Heart right ventricle (tissue), 16 donors: ENCODE results near the gene RAB31. TPM values are rescaled to one million over a fixed set of nuclear protein-coding genes. Genes with fewer than 3 reads are reported as not detected.
"Not testable (repeated sequence)": the region's sequence is repeated elsewhere in the genome, so short reads cannot be mapped to it uniquely, and the experiment has no call there.

ENCODE experiments used
- ATAC-seq, 8 donors: fragments of 200-7000 bp; cut with Tn5 transposase; one replicate each; pipeline ENCODE4 v1.9.1; 2020; ENCODE audit warnings: mild to moderate bottlenecking in 8 of 8, moderate library complexity in 8 of 8, moderate number of reproducible peaks in 1 of 8
- DNase-seq, 2 donors: peaks; one replicate each; pipeline ENCODE4 v3.0.0-alpha.2; 2020
- H3K27ac ChIP-seq, 10 donors: fragments of 200-600 bp; sonication (generic) in 2 of 10; one replicate each; pipeline versions ENCODE4 v1.5.0 to v1.8.0; 2020 to 2022; ENCODE audit warnings: mild to moderate bottlenecking in 3 of 10
- H3K27me3 ChIP-seq, 7 donors: fragments of 200-600 bp; one replicate each; pipeline ENCODE4 v1.8.0; 2021 to 2022; ENCODE audit warnings: mild to moderate bottlenecking in 2 of 7
- H3K36me3 ChIP-seq, 9 donors: fragments of 200-600 bp; sonication (generic) in 1 of 9; one replicate each; pipeline versions ENCODE4 v1.5.0 to v1.8.0; 2020 to 2022; ENCODE audit warnings: mild to moderate bottlenecking in 2 of 9
- H3K4me1 ChIP-seq, 9 donors: fragments of 200-600 bp; sonication (generic) in 1 of 9; one replicate each; pipeline versions ENCODE4 v1.5.0 to v1.8.0; 2020 to 2022; ENCODE audit warnings: mild to moderate bottlenecking in 4 of 9
- H3K4me3 ChIP-seq, 10 donors: fragments of 200-600 bp; sonication (generic) in 2 of 10; one replicate each; pipeline versions ENCODE4 v1.5.0 to v1.8.0; 2020 to 2022; ENCODE audit warnings: mild to moderate bottlenecking in 7 of 10, moderate library complexity in 2 of 10
- H3K9me3 ChIP-seq, 11 donors: fragments of 200-600 bp in 10 of 11; sonication (generic) in 2 of 11; one replicate each; pipeline versions ENCODE4 v1.5.0 to v1.8.0; 2013 to 2022; ENCODE audit warnings: mild to moderate bottlenecking in 2 of 11, control low read depth in 1 of 11, moderate library complexity in 1 of 11
- CTCF ChIP-seq, 9 donors: fragments of 200-600 bp; sonication (generic) in 2 of 9; IDR thresholded peaks; one replicate each; pipeline versions ENCODE4 v1.5.0 to v1.8.0; 2021 to 2022; ENCODE audit warnings: antibody characterized with exemption in 9 of 9, mild to moderate bottlenecking in 5 of 9, moderate library complexity in 1 of 9
- WGBS, 2 donors: extraction: QIAGEN DNeasy Blood & Tissue Kit; methylation state at CpG; one replicate each; pipeline ENCODE4 v1.1.7; 2013; ENCODE audit warnings: inconsistent platforms in 1 of 2; 5-methylcytosine and 5-hydroxymethylcytosine counted together
- intact Hi-C, 10 donors: fragments of 100-400 bp; cut with DNase I; formaldehyde crosslinking; loops; one replicate each; pipeline versions ENCODE4 v1.11.1 to v1.14.2; 2022
- polyA plus RNA-seq, 2 donors: library from polyadenylated mRNA; stranded (reverse); fragments of 200-250 nt; gene quantifications; one replicate each; pipeline ENCODE4 v1.2.3, GENCODE V29; 2013
- total RNA-seq, 10 donors: library from RNA; stranded (reverse); fragmentation: NEBNext Ultra II Directional in 3 of 10; extraction: Animal tissue kit (Norgen Biotek cat#: 25700) in 3 of 10; gene quantifications; one replicate each; pipeline versions ENCODE4 v1.2.1 to v1.2.4, GENCODE V29; 2021 to 2023
- donor health status: Arrhythmogenic right ventricular cardiomyopathy.
- donor health status: ischemic (EF 13 %, LVEDD 7.1; RV severe dilation, severe dysfunction).
- donor health status: healthy with polysubstance abuse.
- donor health status: DM: no; HTN: yes; CAD: no.
- donor health status: DM: no; HTN: no; CAD: no.
- donor health status: ischemic (EF 25% LVEDD 6.9; RV normal size, moderate dysfunction).
- donor health status: ischemic (EF 25% LVEDD 5.7; RV mildly dilated, moderate dysfunction).
- donor health status: healthy.
- donor health status: DM: yes; HTN: yes; CAD: no.
- donor health status: Ischemic cardiomyopathy.
- donor health status: ischemic (EF 35%, LVEDD 5.7; RV mildly dilated, moderate dysfunction).
- donor health status: nonischemic (EF 11% LVEDD 7.7; RV severe dilation, severe dysfunction).
- donor health status: DM: yes; HTN: yes; CAD: no.
- donor health status: PGD.
- donor health status: ischemic (EF 29% LVEDD 5.4; RV normal size, mild dysfunction).
- donor health status: nonischemic (EF 23%, LVEDD 6.1; RV moderate dilation, normal function).

The RAB31 gene
- total and polyA plus RNA-seq, 12 donors = 4.5 to 47.8 (median 16.6) TPM

- intact Hi-C loops = no loop called here
- TF ChIP-seq CTCF (IDR thresholded peaks at IDR 0.05) = no peak
- H3K36me3 ChIP-seq = no peaks in the 10 kb centered on the region
- DNase-seq = no peak
- WGBS, 2 donors = 97 to 98% methylated on average over 3 of the region's 3 CpGs
- no peak overlapping the region for H3K27ac ChIP-seq
- no peaks in the 10 kb centered on the region for H3K9me3 ChIP-seq
- no peak overlapping the region for H3K4me3 ChIP-seq
- peaks cover 0 to 7% (median 0%) of the 10 kb centered on the region in 9 donors for H3K4me1 ChIP-seq
- no peaks in the 10 kb centered on the region for H3K27me3 ChIP-seq
- ATAC-seq = no peak
Observed at GRCh38 chr18:9886005-9886348, 177.9 kb downstream of the RAB31 start.

GRCh38 chr18:9887992-9888391, 179.9 kb downstream of the RAB31 start:
- 94 to 96% methylated on average over 5 of the region's 5 CpGs for WGBS, 2 donors
- DNase-seq = no peak
- no peaks in the 10 kb centered on the region for H3K27me3 ChIP-seq
- no peak for TF ChIP-seq CTCF (IDR thresholded peaks at IDR 0.05)
- no peaks in the 10 kb centered on the region for H3K9me3 ChIP-seq
- H3K4me1 ChIP-seq = peaks cover 0 to 7% (median 0%) of the 10 kb centered on the region in 9 donors
- no peak for ATAC-seq
- H3K4me3 ChIP-seq = no peak overlapping the region
- H3K36me3 ChIP-seq = no peaks in the 10 kb centered on the region
- H3K27ac ChIP-seq = no peak overlapping the region
- intact Hi-C loops = no loop called here

- intact Hi-C loops = no loop called here
- Histone ChIP-seq H3K9me3 (no peaks in the 10 kb centered on the region), H3K4me3 (no peak overlapping the region), H3K36me3 (no peaks in the 10 kb centered on the region), H3K4me1 (peaks cover 0 to 7% (median 0%) of the 10 kb centered on the region in 9 donors), H3K27me3 (no peaks in the 10 kb centered on the region), H3K27ac (no peak overlapping the region)
- WGBS, 2 donors = 56 to 71% methylated on average over 5 of the region's 5 CpGs
- DNase-seq = no peak
- no peak for TF ChIP-seq CTCF (IDR thresholded peaks at IDR 0.05)
- ATAC-seq = no peak
Observed at GRCh38 chr18:9890196-9890595, 182.1 kb downstream of the RAB31 start.

- intact Hi-C loops = no loop called here
- Histone ChIP-seq H3K36me3 (no peaks in the 10 kb centered on the region), H3K9me3 (no peaks in the 10 kb centered on the region), H3K27me3 (no peaks in the 10 kb centered on the region), H3K27ac (no peak overlapping the region), H3K4me1 (peaks cover 0 to 7% (median 0%) of the 10 kb centered on the region in 9 donors), H3K4me3 (no peak overlapping the region)
- DNase-seq = no peak
- no peak for TF ChIP-seq CTCF (IDR thresholded peaks at IDR 0.05)
- ATAC-seq = no peak
- WGBS, 2 donors = 62 to 82% methylated on average over 1 of the region's 1 CpG
Observed at GRCh38 chr18:9890957-9891356, 182.9 kb downstream of the RAB31 start.

GRCh38 chr18:9891515-9891914, 183.4 kb downstream of the RAB31 start:
- H3K4me3 ChIP-seq, H3K27me3 ChIP-seq, H3K36me3 ChIP-seq, H3K4me1 ChIP-seq, H3K9me3 ChIP-seq, ATAC-seq, H3K27ac ChIP-seq, intact Hi-C loops, DNase-seq: not testable (repeated sequence)
- WGBS, 2 donors = 84 to 91% methylated on average over 4 of the region's 4 CpGs
